Femur (tissue), 1 donor: ENCODE data around the gene MLEC.

Experiments
- DNase-seq: peaks from one replicate; pipeline ENCODE4 v3.0.0-alpha.2; 2017

MLEC gene

GRCh38 chr12:120686690-120687577 lies at the start of gene MLEC:
MLEC (plus strand) TSS chr12:120687149; CDS start chr12:120687297, 148 bp downstream.
- DNase-seq = peak; percentile 99

GRCh38 chr12:120639771-120640721 lies 46.9 kb upstream of the MLEC start, which contains the start of gene CABP1:
CABP1 (plus strand) TSS chr12:120640626; CDS start chr12:120640686, 60 bp downstream.
- DNase-seq = no peak

- peak; percentile 71 for DNase-seq
Measured at GRCh38 chr12:120640861-120641833, 45.8 kb upstream of the MLEC start.

DNA sequence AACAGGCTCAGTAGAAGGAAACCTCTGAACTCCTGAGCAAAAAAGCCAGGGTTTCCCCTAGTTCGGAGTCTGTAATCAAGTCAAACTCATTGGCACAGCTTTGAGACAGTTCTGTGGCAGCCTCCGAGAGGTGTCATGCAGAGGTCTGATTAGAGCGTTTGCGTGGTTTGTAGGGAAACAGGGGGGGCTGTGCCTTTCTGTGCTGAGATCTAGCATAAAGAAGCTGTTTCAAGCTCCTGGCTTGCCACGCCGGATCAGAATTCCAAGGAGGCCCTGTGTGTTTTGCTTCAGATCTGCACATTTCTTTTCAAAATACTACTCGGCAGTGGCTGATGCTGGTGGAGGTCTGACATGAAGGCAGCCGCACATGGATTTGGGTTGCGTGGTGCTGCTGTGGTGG lies 44.8 kb upstream of the MLEC start:
- DNase-seq = no peak

GRCh38 chr12:120642826-120643225 lies 44.1 kb upstream of the MLEC start:
- DNase-seq = no peak

- DNase-seq = no peak
Measured at GRCh38 chr12:120643574-120643973, 43.4 kb upstream of the MLEC start.

DNA sequence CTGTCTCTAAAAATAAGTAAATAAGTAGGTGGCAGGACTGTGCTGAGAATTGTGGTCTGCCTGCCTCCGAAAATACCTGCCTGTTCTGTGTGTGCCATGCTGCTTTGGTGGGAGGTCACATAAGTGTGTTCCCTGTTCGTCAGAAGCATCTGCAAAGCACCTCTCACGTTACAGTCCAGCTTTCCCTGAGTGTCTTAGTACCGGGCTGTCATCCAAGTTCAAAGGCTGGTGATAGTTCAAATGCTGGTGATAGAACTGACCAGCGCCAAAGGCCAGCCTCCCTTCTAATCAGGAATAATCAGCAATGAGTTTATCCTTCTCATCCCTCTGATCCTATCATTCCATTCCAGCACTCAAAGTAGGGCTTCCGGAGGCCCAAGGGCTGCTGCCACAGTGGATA lies 40.9 kb upstream of the MLEC start:
- no peak for DNase-seq

DNA sequence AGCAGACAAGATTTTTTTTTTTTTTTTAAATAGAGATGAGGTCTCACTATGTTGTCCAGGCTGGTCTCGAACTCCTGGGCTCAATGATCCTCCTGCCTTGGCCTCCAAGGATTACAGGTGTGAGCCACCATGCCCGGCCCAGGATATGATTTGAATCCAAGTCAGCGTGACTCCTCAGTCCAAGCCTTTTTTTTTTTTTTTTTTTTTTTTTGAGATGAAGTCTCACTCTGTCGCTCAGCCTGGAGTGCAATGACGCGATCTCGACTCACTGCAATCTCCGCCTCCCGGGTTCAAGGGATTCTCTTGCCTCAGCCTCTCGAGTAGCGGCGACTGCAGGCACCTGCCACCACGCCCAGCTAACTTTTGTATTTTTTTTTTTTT lies 39.6 kb upstream of the MLEC start:
- no peak for DNase-seq

GRCh38 chr12:120649442-120650232 lies 37.3 kb upstream of the MLEC start:
- no peak for DNase-seq

GRCh38 chr12:120650233-120650690 lies 36.7 kb upstream of the MLEC start:
- no peak for DNase-seq

GRCh38 chr12:120651821-120652220 lies 35.1 kb upstream of the MLEC start:
- DNase-seq = no peak

- DNase-seq = no peak
Measured at GRCh38 chr12:120652656-120653435, 34.1 kb upstream of the MLEC start.

DNA sequence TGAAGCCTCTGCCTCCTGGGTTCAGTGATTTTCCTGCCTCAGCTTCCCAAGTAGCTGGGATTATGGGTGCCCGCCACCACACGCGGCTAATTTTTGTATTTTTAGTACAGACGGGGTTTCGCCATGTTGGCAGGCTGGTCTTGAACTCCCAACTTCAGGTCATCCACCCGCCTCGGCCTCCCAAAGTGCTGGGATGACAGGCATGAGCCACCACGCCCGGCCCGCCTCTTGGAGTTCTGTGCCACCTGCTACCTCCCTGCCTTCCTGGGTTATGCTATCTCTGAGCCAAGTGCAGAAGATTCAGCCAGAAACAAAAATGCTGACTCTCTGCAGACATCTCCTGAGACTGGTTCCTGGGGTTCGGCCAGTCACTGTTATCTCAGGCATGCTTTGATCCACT lies 33.3 kb upstream of the MLEC start:
- DNase-seq = no peak

GRCh38 chr12:120654656-120655055 lies 32.3 kb upstream of the MLEC start:
- DNase-seq = peak; percentile 63

- DNase-seq = no peak
Measured at GRCh38 chr12:120656008-120656407, 30.9 kb upstream of the MLEC start.

- DNase-seq = no peak
Measured at GRCh38 chr12:120658286-120659150, 28.4 kb upstream of the MLEC start.

GRCh38 chr12:120659151-120659525 lies 27.8 kb upstream of the MLEC start:
- no peak for DNase-seq

- DNase-seq = no peak
Measured at GRCh38 chr12:120661432-120661831, 25.5 kb upstream of the MLEC start.

DNA sequence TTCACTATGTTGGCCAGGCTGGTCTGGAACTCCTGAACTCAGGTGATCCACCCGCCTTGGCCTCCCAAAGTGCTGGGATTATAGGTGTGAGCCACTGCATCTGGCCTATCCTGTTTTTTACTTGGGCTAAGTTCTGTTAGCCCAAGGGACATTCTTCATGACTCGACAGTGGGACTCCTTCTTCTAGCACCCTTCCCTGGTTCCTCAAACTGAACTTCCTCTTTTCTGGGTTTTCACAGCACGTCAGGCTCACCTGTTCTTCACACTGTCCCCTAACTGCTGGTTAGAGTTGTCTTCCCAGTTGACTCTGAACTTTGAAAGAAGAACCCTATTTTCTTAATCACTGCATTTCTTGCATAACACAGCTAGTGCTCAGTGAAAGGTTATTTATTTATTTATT lies 24.1 kb upstream of the MLEC start:
- DNase-seq = no peak

DNA sequence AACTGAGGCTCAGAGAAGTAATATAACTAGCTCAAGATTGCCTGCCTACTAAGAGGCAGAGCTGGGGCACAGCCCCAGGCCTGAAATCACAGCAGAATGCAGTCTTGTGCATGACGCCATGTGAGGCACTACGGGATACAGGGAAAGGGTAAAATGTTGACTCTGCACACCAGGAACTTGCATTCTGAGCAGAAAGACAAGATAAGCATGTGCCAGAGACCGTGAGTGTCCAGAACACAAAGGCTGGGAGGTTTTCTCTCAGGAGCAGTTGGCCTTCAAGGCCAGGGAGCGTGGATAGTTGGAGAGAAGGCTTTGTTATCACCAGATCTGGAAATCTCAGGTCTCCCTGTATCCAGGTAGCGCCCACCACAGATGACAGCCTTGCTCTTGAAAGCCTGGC lies 23.2 kb upstream of the MLEC start:
- no peak for DNase-seq
